HG03139 (cell line): Measurements from ENCODE around the gene SLCO3A1.

Source experiments
- ATAC-seq: cut with Tn5 transposase; IDR thresholded peaks from one replicate; pipeline ENCODE4 v1.9.1; 2021; ENCODE audit not compliant: unreplicated experiment

Gene SLCO3A1

DNA sequence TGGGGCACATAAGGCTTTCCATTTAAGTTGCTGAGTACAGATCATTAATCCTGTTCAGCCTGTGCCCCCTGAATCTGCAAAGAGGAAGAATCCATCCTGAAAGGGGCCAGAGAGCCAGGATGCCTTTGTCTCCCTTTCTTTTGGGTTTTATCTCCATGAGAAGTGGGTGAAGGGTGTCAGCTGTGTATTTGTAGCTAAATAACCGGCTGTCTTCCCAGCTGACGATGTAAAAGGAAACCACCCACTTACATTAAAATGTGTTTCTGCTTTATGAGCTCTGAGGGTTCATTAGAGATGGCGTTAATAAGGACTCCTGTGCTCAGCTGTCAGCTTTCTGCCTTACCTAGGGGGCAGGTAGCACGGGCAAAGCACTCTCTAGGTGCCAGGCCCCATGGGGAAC lies 83.4 kb downstream of the SLCO3A1 start:
- ATAC-seq = no peak

- no peak for ATAC-seq
Observed at GRCh38 chr15:91938136-91938535, 84.6 kb downstream of the SLCO3A1 start.

DNA sequence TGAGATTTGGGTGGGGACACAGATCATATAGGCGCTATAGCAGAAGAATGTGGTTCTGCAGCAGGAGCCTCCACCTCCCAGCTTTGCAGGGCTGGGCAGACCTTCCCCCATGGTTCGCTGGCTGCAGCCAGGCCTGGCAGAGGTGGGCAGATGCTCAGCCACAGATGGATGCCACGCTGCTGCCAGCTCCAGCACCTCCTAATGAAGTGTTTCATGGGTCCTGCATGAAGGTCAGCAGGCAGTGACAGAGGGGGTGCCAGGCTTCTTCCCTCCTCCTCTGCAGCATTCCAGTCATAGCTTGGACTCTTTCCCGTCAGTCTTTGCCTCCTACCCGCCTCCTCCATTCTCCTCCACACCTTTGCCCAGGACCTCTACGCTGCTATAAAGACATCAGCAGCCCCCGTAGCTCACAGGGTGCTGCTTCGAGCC lies 85.9 kb downstream of the SLCO3A1 start:
- ATAC-seq = no peak

DNA sequence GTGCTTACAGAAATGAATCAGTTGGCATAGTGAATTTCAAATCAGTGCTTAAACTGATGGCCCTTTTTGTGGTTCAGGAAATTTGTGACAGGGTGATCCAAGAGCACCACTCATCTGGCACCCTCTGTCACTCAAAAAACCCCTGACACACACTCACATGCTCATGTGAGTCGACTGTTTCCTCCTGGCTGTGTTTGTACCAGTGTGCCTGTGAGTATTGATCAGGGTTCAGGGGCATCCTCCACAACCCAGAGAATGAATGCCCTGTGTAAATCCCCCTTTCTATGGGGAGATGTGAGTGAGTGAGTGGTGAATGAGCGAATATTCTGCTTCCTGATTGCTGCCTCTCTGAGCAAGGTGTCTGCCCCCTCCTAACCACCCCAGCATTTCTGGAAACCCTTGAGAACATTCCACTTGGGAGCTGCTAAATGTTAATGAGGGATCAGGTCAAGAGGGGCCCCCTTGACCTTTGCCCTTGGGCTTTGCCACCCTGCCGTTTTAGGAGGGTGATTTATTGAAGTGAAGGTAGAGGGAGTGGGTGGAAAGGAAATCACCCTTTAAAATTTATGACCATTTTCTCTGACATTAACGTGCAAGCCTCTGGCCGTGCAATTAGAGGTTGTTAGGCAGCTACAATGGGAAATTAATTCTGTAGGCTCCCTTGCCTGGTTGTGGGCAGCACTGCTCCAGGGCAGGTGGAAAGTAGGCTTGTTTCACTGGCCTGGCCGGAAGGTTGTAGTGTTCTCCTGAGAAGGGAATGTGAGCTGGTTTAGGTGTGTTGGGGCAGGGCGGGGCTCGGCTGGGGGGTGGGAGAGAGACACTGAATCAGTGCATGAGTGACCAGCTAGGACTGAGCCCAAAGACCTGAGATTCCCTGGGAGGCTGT lies 87.2 kb downstream of the SLCO3A1 start:
- no peak for ATAC-seq

- ATAC-seq = no peak
Observed at GRCh38 chr15:91941871-91942658, 88.6 kb downstream of the SLCO3A1 start.

DNA sequence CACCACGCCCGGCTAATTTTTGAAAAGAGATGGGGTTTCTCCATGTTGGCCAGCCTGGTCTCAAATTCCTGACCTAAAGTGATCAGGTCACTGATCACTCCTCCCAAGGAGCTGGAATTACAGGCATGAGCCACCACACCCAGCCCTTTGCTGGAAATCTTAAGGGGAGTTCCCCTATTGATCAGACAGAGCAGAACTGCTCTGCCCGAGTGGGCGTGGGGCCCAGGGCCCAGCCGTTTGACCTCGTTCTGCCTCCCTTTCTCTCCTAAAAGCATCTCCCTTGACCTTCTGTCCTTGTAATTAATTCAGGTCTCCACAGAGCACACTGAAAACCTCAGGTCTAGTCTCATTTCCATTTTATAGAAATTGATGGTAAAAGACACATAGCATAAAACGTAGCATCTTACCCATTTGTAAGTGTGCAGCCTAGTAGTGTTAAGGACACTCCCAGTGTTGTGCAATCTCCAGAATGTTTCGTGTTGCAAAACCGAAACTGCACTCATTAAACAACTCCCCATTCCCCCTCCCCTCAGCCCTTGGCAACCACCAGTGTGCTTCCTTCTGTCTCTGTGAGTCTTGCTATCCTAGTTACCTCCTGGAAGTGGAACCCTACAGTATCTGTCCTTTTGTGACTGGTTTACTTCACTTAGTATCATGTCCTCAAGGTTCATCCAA lies 89.3 kb downstream of the SLCO3A1 start:
- ATAC-seq = peak; percentile 77

- no peak for ATAC-seq
Observed at GRCh38 chr15:91944331-91944730, 90.8 kb downstream of the SLCO3A1 start.

GRCh38 chr15:91945385-91945784 lies 91.9 kb downstream of the SLCO3A1 start:
- ATAC-seq = no peak

- ATAC-seq = no peak
Observed at GRCh38 chr15:91946075-91946474, 92.6 kb downstream of the SLCO3A1 start.

- no peak for ATAC-seq
Observed at GRCh38 chr15:91946581-91947292, 93.2 kb downstream of the SLCO3A1 start.

GRCh38 chr15:91947293-91947679 lies 93.8 kb downstream of the SLCO3A1 start:
- no peak for ATAC-seq

- ATAC-seq = no peak
Observed at GRCh38 chr15:91947683-91948608, 94.4 kb downstream of the SLCO3A1 start.

DNA sequence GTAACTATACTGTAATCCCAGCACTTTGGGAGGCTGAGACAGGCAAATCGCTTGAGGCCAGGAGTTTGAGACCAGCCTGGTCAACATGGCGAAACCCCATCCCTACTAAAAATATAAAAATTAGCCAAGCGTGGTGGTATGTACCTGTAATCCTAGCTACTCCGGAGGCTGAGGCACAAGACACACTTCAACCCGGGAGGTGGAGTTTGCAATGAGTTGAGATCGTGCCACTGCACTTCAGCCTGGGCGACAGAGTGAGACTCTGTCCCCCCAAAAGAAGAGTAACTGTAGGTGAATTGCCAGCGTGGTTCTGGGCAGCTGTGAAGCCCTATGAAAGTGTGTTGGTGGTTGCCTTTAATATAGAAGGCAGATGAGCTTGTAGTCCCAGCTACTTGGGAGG lies 95.9 kb downstream of the SLCO3A1 start:
- ATAC-seq = no peak

- no peak for ATAC-seq
Observed at GRCh38 chr15:91950054-91950453, 96.5 kb downstream of the SLCO3A1 start.

DNA sequence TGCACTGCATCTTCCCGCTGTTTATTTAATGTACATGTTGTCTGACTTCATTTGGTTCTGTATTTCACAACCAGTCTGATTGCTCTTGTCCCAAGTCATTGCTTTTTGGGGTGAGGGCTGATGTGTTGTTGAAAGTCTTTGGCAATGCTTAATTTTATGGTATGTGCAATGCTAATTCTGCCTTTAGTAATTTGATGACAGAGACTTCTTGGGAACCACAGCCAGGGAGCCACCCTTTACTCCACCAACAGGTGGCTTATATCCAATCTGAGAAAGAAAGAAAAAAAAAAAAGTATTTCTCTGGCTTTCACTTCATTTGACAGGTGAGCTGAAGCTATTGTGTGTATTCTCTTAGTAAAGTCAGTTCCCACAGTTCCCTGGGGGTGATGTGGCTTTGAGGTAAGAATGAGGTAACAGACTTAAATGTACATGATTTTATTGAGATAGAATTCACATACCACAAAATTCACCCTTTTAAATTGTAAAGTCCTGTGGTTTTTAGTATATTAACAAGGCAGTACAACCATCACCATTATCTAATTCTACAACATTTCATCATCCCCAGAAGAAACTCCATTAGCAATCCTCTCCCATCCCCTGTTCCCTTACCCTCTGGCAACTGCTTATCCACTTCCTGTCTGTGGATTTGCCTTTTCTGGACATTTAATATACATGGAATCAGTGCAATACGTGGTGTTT lies 97.3 kb downstream of the SLCO3A1 start:
- no peak for ATAC-seq

DNA sequence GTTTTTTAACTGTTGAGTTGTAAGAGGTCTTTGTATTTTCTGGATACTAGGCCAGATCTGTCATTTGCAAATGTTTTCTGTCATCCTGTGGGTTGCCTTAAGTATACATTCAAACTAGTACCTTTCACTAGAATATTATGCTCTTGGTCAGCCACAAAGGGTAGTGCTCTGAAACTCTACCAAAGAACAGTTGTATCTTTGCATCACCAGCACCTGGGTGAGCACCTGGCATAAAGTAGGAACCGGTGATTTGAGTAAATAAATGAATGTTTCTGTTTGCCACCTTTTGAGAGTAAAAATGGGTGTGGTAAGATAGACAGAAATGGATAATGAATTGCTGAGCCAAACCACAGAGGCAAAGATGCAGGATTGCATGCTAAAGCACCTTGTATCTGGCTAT lies 98.7 kb downstream of the SLCO3A1 start:
- no peak for ATAC-seq

DNA sequence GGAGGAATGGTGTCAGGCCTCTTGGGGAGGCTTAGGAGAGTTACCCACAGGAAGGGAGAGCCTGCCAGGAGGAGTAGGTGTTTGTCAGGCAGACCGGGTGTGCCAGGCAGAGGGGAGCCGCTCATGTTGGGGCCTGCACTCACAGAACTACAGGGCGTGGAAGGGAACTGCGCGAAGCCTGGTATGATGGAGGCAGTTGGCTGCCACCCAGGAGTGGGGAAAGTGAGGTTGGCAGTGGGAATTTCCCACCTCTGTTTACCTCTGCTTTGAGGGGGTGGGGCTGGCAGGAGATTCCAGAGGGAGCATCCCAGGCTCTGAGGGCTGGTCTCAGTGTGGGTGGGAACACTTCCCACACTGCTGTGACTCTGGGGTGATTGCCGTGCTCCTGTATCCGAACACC lies 99.9 kb downstream of the SLCO3A1 start:
- ATAC-seq = no peak

DNA sequence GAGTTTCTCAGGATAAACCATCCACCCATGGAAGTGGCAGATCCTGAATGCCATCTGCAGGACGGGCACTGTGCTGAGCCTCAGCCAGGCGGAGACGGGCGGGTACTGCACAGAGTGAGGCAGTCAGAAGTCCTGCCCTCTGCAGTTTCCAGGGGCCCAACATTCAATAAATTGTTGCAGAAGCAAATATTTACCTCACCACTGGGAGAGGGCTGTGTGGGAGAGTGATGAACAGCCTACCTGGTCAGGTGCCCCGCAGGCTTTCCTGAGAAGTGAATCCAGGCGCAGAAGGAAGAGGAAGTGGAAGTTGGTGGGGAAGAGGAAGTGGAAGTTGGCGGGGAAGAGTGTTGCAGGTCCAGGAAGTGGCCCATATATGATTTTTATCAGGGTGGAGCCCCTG lies 100.8 kb downstream of the SLCO3A1 start:
- ATAC-seq = no peak

DNA sequence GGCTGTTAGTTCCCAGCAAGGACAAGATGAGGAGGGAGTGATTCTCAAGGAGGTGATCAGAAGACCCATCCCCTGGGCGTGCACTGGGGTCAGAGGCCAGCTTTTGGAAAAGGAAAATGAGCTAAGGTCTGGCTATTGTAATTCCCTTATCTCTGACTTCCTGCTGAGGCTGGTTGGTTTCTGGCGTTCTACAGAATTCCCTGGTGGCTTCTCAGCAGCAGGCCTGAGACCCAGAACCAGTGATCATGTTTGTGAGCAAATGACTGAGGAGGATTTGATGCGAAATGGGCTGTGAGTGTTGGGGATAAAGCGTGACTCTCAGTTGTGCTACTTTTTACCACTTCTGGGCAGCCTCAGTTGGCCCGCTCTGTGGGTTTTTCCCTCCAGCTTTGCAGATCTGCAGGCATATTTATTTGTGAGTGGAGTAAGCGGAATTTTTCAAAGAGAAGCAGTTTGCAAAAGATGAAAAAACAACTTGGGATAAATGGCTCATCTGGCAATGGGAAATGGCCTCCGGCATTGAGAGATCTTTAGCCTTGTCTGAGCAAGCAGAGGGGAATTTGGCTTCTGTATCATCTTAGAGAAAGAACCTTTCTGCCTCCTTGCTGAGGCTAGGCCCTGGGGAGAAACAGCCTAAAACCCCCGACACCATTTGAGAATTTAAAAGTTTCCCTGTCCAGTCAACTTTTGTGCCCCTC lies 102.7 kb downstream of the SLCO3A1 start:
- ATAC-seq = no peak
